Endothelial cell (in vitro differentiated cells): ENCODE measurements around the gene ZNF581. TPM values are rescaled to one million over a fixed set of nuclear protein-coding genes. Genes with fewer than 3 reads are reported as not detected.

Source experiments
- DNase-seq: peaks from one replicate; pipeline ENCODE4 v3.0.0; 2021; ENCODE audit warnings: low spot score
- H3K27ac Mint-ChIP-seq: one replicate; pipeline ENCODE4 v1.8.0; 2021; ENCODE audit warnings: mixed read lengths, inconsistent platforms; ENCODE audit not compliant: unreplicated experiment
- H3K27me3 Mint-ChIP-seq: one replicate; pipeline ENCODE4 v1.8.0; 2021; ENCODE audit warnings: mild to moderate bottlenecking, moderate library complexity, mixed read lengths, inconsistent platforms; ENCODE audit not compliant: unreplicated experiment
- H3K36me3 Mint-ChIP-seq: one replicate; pipeline ENCODE4 v1.8.0; 2021; ENCODE audit warnings: mild to moderate bottlenecking, low read depth, mixed read lengths, inconsistent platforms; ENCODE audit not compliant: unreplicated experiment
- H3K4me1 Mint-ChIP-seq: one replicate; pipeline ENCODE4 v1.8.0; 2021; ENCODE audit warnings: mild to moderate bottlenecking, mixed read lengths, inconsistent platforms; ENCODE audit not compliant: unreplicated experiment
- H3K4me3 Mint-ChIP-seq: one replicate; pipeline ENCODE4 v1.8.0; 2021; ENCODE audit warnings: mild to moderate bottlenecking, mixed read lengths, inconsistent platforms; ENCODE audit not compliant: unreplicated experiment
- H3K9me3 Mint-ChIP-seq: one replicate; pipeline ENCODE4 v1.8.0; 2021; ENCODE audit warnings: mixed read lengths, inconsistent platforms; ENCODE audit not compliant: unreplicated experiment
- total RNA-seq: library from RNA; stranded (reverse); fragmentation: NEBNext Ultra II Directional; extraction: Animal tissue kit (Norgen Biotek cat#: 25700); gene quantifications from one replicate; pipeline ENCODE4 v1.2.1, GENCODE V29; 2021; ENCODE audit not compliant: unreplicated experiment
- TF ChIP-seq, protein P1 (sequence below): fragments of 200-600 bp; sonication (generic); IDR thresholded peaks from one replicate; pipeline ENCODE4 v1.5.0; 2021; ENCODE audit warnings: antibody characterized with exemption; ENCODE audit not compliant: unreplicated experiment

Gene ZNF581
- total RNA-seq, 1 donor from 2014 or later = 47.2 TPM

DNA sequence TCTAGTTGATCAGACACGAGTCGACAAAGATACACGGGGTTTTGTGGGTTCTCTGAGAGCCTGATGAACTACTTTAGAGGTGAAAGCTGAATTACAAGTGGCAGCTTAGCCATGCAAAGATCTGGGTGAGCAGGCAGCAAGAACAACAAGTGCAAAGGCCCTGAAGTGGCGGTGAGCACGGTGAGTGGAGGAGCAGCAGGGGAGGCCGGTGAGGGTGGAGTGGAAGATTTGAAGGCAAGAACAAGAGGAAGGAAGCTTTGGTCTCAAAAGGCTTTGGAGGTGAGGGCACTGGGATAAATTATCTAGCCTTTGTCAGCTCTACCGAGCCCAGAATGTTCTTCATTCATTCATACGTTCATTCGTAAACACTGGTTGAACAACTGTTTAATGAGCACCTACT is 36.6 kb upstream of the ZNF581 start:
- peak overlapping the region; percentile 99 for H3K27ac Mint-ChIP-seq
- peaks cover 26% of the 10 kb centered on the region for H3K27me3 Mint-ChIP-seq
- DNase-seq = no peak
- H3K4me1 Mint-ChIP-seq = peaks cover 23% of the 10 kb centered on the region
- H3K4me3 Mint-ChIP-seq = peak overlapping the region; percentile 98
- peaks cover 30% of the 10 kb centered on the region for H3K36me3 Mint-ChIP-seq
- peaks cover 6% of the 10 kb centered on the region for H3K9me3 Mint-ChIP-seq
- TF ChIP-seq, protein P1, sequence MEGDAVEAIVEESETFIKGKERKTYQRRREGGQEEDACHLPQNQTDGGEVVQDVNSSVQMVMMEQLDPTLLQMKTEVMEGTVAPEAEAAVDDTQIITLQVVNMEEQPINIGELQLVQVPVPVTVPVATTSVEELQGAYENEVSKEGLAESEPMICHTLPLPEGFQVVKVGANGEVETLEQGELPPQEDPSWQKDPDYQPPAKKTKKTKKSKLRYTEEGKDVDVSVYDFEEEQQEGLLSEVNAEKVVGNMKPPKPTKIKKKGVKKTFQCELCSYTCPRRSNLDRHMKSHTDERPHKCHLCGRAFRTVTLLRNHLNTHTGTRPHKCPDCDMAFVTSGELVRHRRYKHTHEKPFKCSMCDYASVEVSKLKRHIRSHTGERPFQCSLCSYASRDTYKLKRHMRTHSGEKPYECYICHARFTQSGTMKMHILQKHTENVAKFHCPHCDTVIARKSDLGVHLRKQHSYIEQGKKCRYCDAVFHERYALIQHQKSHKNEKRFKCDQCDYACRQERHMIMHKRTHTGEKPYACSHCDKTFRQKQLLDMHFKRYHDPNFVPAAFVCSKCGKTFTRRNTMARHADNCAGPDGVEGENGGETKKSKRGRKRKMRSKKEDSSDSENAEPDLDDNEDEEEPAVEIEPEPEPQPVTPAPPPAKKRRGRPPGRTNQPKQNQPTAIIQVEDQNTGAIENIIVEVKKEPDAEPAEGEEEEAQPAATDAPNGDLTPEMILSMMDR = no peak

DNA sequence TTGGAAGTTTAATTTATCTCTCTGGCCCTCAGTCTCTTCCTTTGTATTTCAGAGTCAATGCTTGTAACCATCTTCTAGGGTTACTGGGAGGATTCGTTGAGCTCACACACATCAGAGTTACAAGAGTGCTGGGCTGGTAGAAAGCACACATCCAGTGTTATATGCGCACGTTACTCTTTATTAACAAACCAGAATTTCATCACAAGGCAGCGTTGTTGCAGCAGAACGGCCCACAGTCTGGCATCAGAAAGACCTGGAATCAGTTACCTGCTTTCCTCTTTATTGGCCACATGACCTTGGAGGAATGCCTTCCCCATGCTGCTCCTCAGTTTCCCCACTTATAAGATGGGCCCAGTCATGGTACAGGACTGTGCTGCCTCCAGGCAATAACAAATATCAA is 34.1 kb upstream of the ZNF581 start:
- Mint-ChIP-seq H3K9me3 (peaks cover 6% of the 10 kb centered on the region), H3K27ac (no peak overlapping the region), H3K36me3 (peaks cover 31% of the 10 kb centered on the region), H3K27me3 (peaks cover 21% of the 10 kb centered on the region), H3K4me1 (peaks cover 23% of the 10 kb centered on the region), H3K4me3 (no peak overlapping the region)
- TF ChIP-seq, protein P1 = no peak
- no peak for DNase-seq

DNA sequence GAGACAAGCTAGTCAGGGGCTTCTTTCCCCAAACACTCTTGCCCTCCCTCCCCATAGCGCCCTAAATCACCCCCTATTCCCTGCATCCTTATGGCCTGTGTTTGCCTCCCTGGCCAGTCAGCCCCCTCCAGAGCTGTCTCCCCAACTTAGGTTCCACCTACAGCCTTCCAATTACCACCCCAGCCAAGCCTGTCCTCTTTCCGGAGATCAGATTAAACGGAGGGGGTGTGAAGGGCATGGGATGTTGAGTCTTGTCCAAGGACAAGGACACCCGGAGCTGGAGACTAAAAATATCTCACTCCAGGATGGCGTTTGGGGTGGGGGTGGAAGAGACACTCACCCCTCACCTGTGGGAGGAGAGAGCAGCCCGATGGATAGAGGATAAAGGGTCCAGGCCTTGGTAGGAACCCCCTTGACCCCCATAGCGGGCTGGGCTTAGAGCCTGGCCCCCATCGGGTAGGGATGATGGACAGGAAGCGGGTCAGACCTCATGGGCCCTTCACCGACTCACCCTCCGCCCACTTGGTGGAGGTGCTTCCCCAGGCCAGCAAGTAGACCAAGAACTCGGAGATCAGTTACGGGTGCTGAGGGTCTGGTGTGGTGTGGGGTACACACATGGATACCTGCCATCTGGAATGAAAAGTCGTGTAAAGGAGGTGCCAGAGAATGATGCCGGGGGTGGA is 32.0 kb upstream of the ZNF581 start:
- no peak for DNase-seq
- Mint-ChIP-seq H3K36me3 (peaks cover 24% of the 10 kb centered on the region), H3K9me3 (peaks cover under 1% of the 10 kb centered on the region), H3K27me3 (peaks cover 12% of the 10 kb centered on the region), H3K4me1 (peaks cover 12% of the 10 kb centered on the region), H3K27ac (no peak overlapping the region), H3K4me3 (no peak overlapping the region)
- TF ChIP-seq, protein P1 = no peak

DNA sequence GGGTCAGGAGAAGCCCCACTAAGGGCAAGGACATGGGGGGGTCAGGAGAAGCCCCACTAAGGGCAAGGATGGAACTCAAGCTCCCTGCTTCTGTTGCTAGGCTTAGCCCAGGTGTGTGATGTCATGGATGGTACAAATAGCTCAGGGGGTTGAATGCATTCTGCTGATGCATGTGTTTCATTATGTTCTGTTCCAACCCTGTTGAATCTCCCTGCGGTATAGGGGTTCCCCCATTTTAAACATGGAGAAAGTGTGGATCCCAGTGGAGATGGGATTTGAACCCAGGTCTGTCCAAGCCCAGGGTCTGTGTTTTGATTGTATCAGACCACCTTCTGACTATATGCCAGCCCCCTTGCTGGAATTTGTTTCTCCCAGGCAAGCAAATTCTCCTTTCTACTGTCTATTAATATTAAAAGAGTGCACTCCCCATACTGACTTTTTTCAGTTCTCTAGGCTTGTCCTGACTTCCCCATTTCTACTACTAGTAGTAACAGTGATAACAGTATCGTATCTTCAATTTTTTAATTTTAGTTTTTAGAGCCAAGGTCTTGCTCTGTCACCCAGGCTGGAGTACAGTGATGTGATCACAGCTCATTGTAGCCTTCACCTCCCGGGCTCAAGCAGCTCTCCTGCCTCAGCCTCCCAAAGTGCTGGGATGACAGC is 31.3 kb upstream of the ZNF581 start:
- Mint-ChIP-seq H3K27ac (no peak overlapping the region), H3K4me3 (no peak overlapping the region), H3K4me1 (peaks cover 5% of the 10 kb centered on the region), H3K36me3 (peaks cover 21% of the 10 kb centered on the region), H3K27me3 (peaks cover 14% of the 10 kb centered on the region), H3K9me3 (no peaks in the 10 kb centered on the region)
- TF ChIP-seq, protein P1 = no peak
- DNase-seq = no peak

DNA sequence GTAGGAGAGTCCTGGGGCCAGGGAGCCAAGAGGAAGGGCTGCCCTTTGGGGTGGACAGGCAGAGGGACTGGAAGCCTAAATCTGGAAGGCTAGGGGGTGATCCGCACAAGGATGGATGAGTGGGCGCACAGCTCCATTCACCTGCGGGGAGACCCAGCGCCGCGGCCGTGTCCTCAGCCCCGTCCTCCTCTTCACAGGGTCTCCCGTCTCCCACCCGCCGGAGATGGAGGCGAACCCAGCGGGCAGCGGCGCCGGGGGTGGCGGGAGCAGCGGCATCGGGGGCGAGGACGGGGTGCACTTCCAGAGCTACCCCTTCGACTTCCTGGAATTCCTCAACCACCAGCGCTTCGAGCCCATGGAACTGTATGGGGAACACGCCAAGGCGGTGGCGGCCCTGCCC is 30.1 kb upstream of the ZNF581 start:
- Mint-ChIP-seq H3K27me3 (peaks cover 15% of the 10 kb centered on the region), H3K4me1 (peaks cover 2% of the 10 kb centered on the region), H3K27ac (no peak overlapping the region), H3K9me3 (no peaks in the 10 kb centered on the region), H3K4me3 (no peak overlapping the region), H3K36me3 (peaks cover 22% of the 10 kb centered on the region)
- TF ChIP-seq, protein P1 = no peak
- no peak for DNase-seq
